Measurements from ENCODE around the gene NDUFB4. TPM values are rescaled to one million over a fixed set of nuclear protein-coding genes. Genes with fewer than 3 reads are reported as not detected.

The NDUFB4 gene
- total and polyA plus RNA-seq, 2 donors (not counting 1 experiment from before 2014, with no cell fraction given): 68.4 to 139 TPM

- no peak overlapping the region for H3K9ac ChIP-seq (ENCODE audit: low read length)
- DNase-seq (no peak), ATAC-seq (ENCODE audit: low read depth) (no peak)
- POLR2A ChIA-PET: no interaction called here
- TF ChIP-seq CTCF (IDR thresholded peaks at IDR 0.05) (no peak), EZH2 (IDR thresholded peaks at IDR 0.05; ENCODE audit: borderline replicate concordance, insufficient read depth, low read depth, low read length, poor library complexity, severe bottlenecking) (no peak)
- no peaks in the 10 kb centered on the region for H3K4me1 ChIP-seq (ENCODE audit: control insufficient read depth in 2 of 2, insufficient read depth in 2 of 2, low read length in 2 of 2)
- CTCF ChIA-PET: no interaction called here
- H3K4me3 ChIP-seq (ENCODE audit: control extremely low read depth in 1 of 5, extremely low read depth in 1 of 5, insufficient read depth in 1 of 5, low read depth in 2 of 5, low read length in 4 of 5): no peak overlapping the region
- Mint-ChIP-seq H3K27me3 (peaks cover 10% of the 10 kb centered on the region), H3K4me1 (no peaks in the 10 kb centered on the region), H3K4me3 (no peak overlapping the region), H3K27ac (no peak overlapping the region), H3K9me3 (ENCODE audit: insufficient read depth) (no peaks in the 10 kb centered on the region)
- H2AFZ ChIP-seq (ENCODE audit: insufficient read depth, low read depth, low read length, poor library complexity, severe bottlenecking): no peak overlapping the region
- H3K36me3 ChIP-seq (replicated peaks in 1 of 2; ENCODE audit: control extremely low read depth in 1 of 2, control insufficient read depth in 1 of 2, extremely low read depth in 1 of 2, insufficient read depth in 2 of 2, low read length in 1 of 2): no peaks in the 10 kb centered on the region
- no peaks in the 10 kb centered on the region for H3K27me3 ChIP-seq (replicated peaks in 1 of 4; ENCODE audit: control extremely low read depth in 1 of 4, control insufficient read depth in 3 of 4, insufficient read depth in 4 of 4, low read length in 3 of 4)
- no peaks in the 10 kb centered on the region for H3K79me2 ChIP-seq (ENCODE audit: control insufficient read depth, insufficient read depth, low read length)
- no peaks in the 10 kb centered on the region for H4K20me1 ChIP-seq (ENCODE audit: control insufficient read depth, insufficient read depth, low read length, poor library complexity, severe bottlenecking)
- H3K9me3 ChIP-seq (ENCODE audit: control extremely low read depth in 1 of 3, control insufficient read depth in 2 of 3, insufficient read depth in 1 of 3, low read length in 2 of 3): no peaks in the 10 kb centered on the region
- H3K27ac ChIP-seq (ENCODE audit: low read length in 2 of 2): no peak overlapping the region
- H3K4me2 ChIP-seq (replicated peaks; ENCODE audit: low read depth, low read length, poor library complexity, severe bottlenecking): no peak overlapping the region
- 33% methylated on average over 4 of the region's 4 CpGs for WGBS (ENCODE audit: insufficient coverage)
- intact Hi-C loops (cut with micrococcal nuclease): no loop called here
Measured at GRCh38 chr3:120642368-120642948, 46.3 kb downstream of the NDUFB4 start.

- Histone ChIP-seq H3K4me2 (replicated peaks; ENCODE audit: low read depth, low read length, poor library complexity, severe bottlenecking) (no peak overlapping the region), H2AFZ (ENCODE audit: insufficient read depth, low read depth, low read length, poor library complexity, severe bottlenecking) (no peak overlapping the region), H3K4me3 (ENCODE audit: control extremely low read depth in 1 of 5, extremely low read depth in 1 of 5, insufficient read depth in 1 of 5, low read depth in 2 of 5, low read length in 4 of 5) (no peak overlapping the region), H3K79me2 (ENCODE audit: control insufficient read depth, insufficient read depth, low read length) (no peaks in the 10 kb centered on the region), H3K27ac (ENCODE audit: low read length in 2 of 2) (no peak overlapping the region), H3K9ac (ENCODE audit: low read length) (no peak overlapping the region), H3K9me3 (ENCODE audit: control extremely low read depth in 1 of 3, control insufficient read depth in 2 of 3, insufficient read depth in 1 of 3, low read length in 2 of 3) (no peaks in the 10 kb centered on the region), H4K20me1 (ENCODE audit: control insufficient read depth, insufficient read depth, low read length, poor library complexity, severe bottlenecking) (no peaks in the 10 kb centered on the region), H3K4me1 (ENCODE audit: control insufficient read depth in 2 of 2, insufficient read depth in 2 of 2, low read length in 2 of 2) (no peaks in the 10 kb centered on the region), H3K27me3 (replicated peaks in 1 of 4; ENCODE audit: control extremely low read depth in 1 of 4, control insufficient read depth in 3 of 4, insufficient read depth in 4 of 4, low read length in 3 of 4) (no peaks in the 10 kb centered on the region), H3K36me3 (replicated peaks in 1 of 2; ENCODE audit: control extremely low read depth in 1 of 2, control insufficient read depth in 1 of 2, extremely low read depth in 1 of 2, insufficient read depth in 2 of 2, low read length in 1 of 2) (no peaks in the 10 kb centered on the region)
- TF ChIP-seq CTCF (IDR thresholded peaks at IDR 0.05) (no peak), EZH2 (IDR thresholded peaks at IDR 0.05; ENCODE audit: borderline replicate concordance, insufficient read depth, low read depth, low read length, poor library complexity, severe bottlenecking) (no peak)
- H3K4me1 Mint-ChIP-seq: no peaks in the 10 kb centered on the region
- ChIA-PET CTCF (interaction anchor here (1.0 kb wide), 1 partner anchor 11 kb away, joined by 3 read pairs; no protein-coding TSS in a partner anchor), POLR2A (no interaction called here)
- 90% methylated on average over 3 of the region's 5 CpGs for WGBS (ENCODE audit: insufficient coverage)
- H3K4me3 Mint-ChIP-seq: no peak overlapping the region
- DNase-seq: no peak
- intact Hi-C loops (cut with micrococcal nuclease): no loop called here
- ATAC-seq (ENCODE audit: low read depth): no peak
- H3K9me3 Mint-ChIP-seq (ENCODE audit: insufficient read depth): no peaks in the 10 kb centered on the region
- peaks cover 10% of the 10 kb centered on the region for H3K27me3 Mint-ChIP-seq
- H3K27ac Mint-ChIP-seq: no peak overlapping the region
Measured at GRCh38 chr3:120645083-120645845, 49.1 kb downstream of the NDUFB4 start.
